HepG2 (cell line): ENCODE data around the gene BPI. TPM values are rescaled to one million over a fixed set of nuclear protein-coding genes. Genes with fewer than 3 reads are reported as not detected.

Experiments
- ATAD3A ChIP-seq: sonication (generic); formaldehyde crosslinking; IDR thresholded peaks from 2 replicates; pipeline ENCODE4 v1.4.0; 2020; ENCODE audit warnings: missing genetic modification reagents
- DPF2 ChIP-seq: sonication (generic); formaldehyde crosslinking; IDR thresholded peaks from 2 replicates; pipeline ENCODE4 v1.4.0; 2020; ENCODE audit warnings: mild to moderate bottlenecking, low read depth, missing genetic modification reagents, borderline replicate concordance
- KLF13 ChIP-seq: sonication (generic); formaldehyde crosslinking; IDR thresholded peaks from 2 replicates; pipeline ENCODE4 v1.4.0; 2020; ENCODE audit warnings: mild to moderate bottlenecking, missing genetic modification reagents
- PREB ChIP-seq: sonication (generic); formaldehyde crosslinking; IDR thresholded peaks from 2 replicates; pipeline ENCODE4 v1.4.0; 2020; ENCODE audit warnings: missing genetic modification reagents
- REPIN1 ChIP-seq: sonication (generic); formaldehyde crosslinking; IDR thresholded peaks from 2 replicates; pipeline ENCODE4 v1.8.0; 2022; ENCODE audit warnings: missing genetic modification reagents, low read depth, mild to moderate bottlenecking, borderline replicate concordance
- RERE ChIP-seq: IDR thresholded peaks from 2 replicates; pipeline ENCODE4 v1.6.1; 2016; ENCODE audit warnings: low read depth, missing genetic modification reagents, missing compliant biosample characterization
- XRCC5 ChIP-seq: fragments of 200-400 bp; formaldehyde crosslinking; optimal IDR thresholded peaks from 2 replicates; pipeline ENCODE3; 2017; ENCODE audit warnings: mild to moderate bottlenecking, low read length
- ZMYM2 ChIP-seq: sonication (generic); formaldehyde crosslinking; IDR thresholded peaks from 2 replicates; pipeline ENCODE4 v1.8.0; 2022; ENCODE audit warnings: mild to moderate bottlenecking, missing genetic modification reagents
- ZNF124 ChIP-seq: sonication (generic); formaldehyde crosslinking; IDR thresholded peaks from 2 replicates; pipeline ENCODE4 v1.4.0; 2020; ENCODE audit warnings: missing genetic modification reagents
- ZNF142 ChIP-seq: sonication (generic); formaldehyde crosslinking; IDR thresholded peaks from 2 replicates; pipeline ENCODE4 v1.4.0; 2020; ENCODE audit warnings: missing genetic modification reagents
- ZNF367 ChIP-seq: sonication (generic); formaldehyde crosslinking; IDR thresholded peaks from 2 replicates; pipeline ENCODE4 v1.4.0; 2020; ENCODE audit warnings: missing genetic modification reagents, borderline replicate concordance
- ZNF446 ChIP-seq: sonication (generic); formaldehyde crosslinking; IDR thresholded peaks from 2 replicates; pipeline ENCODE4 v1.5.0; 2020; ENCODE audit warnings: mild to moderate bottlenecking, missing genetic modification reagents
- ZNF704 ChIP-seq: sonication (generic); formaldehyde crosslinking; IDR thresholded peaks from 2 replicates; pipeline ENCODE4 v1.8.1; 2023; ENCODE audit warnings: mild to moderate bottlenecking, inconsistent platforms, moderate library complexity, missing genetic modification reagents, borderline replicate concordance
- polyA plus RNA-seq, 8 experiments: library from polyadenylated mRNA; depleted of rRNA in 3 of 8; stranded (reverse) in 7 of 8; unstranded in 1 of 8; fragments of >200 nt; fragmentation: Illumina TruSeq in 4 of 8; extraction: Trizol in 4 of 8; gene quantifications; 2 replicates each; pipeline versions ENCODE4 v1.2.1 to v1.2.3, GENCODE V29; 2011 to 2016; ENCODE audit warnings: low read depth in 4 of 8, missing spikeins in 1 of 8, mixed read lengths in 1 of 8; ENCODE audit not compliant: insufficient read depth in 1 of 8
- total RNA-seq, 5 experiments: library from RNA; depleted of rRNA; stranded (reverse); fragments of >200 nt; fragmentation: Illumina TruSeq; extraction: Trizol; gene quantifications; 2 replicates each; pipeline ENCODE4 v1.2.3, GENCODE V29; 2016; ENCODE audit warnings: low read depth in 1 of 5

The BPI gene
- total and polyA plus RNA-seq, 2 of the 13 experiments (the other 11 are each of a cell fraction or from before 2014, with no cell fraction given) = not detected

GRCh38 chr20:38290829-38291814, 12.8 kb upstream of the BPI start (continued):
- TF ChIP-seq ZMYM2 (CRISPR knock-in tag) (peak; percentile 83), ZNF142 (CRISPR knock-in tag) (no peak), DPF2 (CRISPR knock-in tag) (no peak), ATAD3A (CRISPR knock-in tag) (no peak), ZNF446 (peak; percentile 68; the same call in 1 of the 2 replicates), KLF13 (CRISPR knock-in tag) (0 out of 2 replicates have a peak, but pooled peaks have one; percentile 91), REPIN1 (peak; percentile 45; the same call in 1 of the 2 replicates), ZNF367 (CRISPR knock-in tag) (no peak), ZNF124 (peak; percentile 38; the same call in 1 of the 2 replicates), ZNF704 (CRISPR knock-in tag) (no peak), XRCC5 (peak; percentile 89), RERE (no peak), PREB (no peak)
